HUES48 (cell line): Measurements from ENCODE around the gene LHB.
"Not testable (repeated sequence)": the region's sequence is repeated elsewhere in the genome, so short reads cannot be mapped to it uniquely, and the experiment has no call there.

Experiments used
- H3K27ac ChIP-seq: one replicate; pipeline ENCODE4 v1.7.0; 2013; ENCODE audit warnings: low read depth, low read length, inconsistent platforms
- H3K27me3 ChIP-seq: 2 replicates; pipeline ENCODE4 v1.6.1; 2013; ENCODE audit warnings: mild to moderate bottlenecking, low read length; ENCODE audit not compliant: control insufficient read depth, insufficient read depth
- H3K36me3 ChIP-seq: 2 replicates; pipeline ENCODE4 v1.6.1; 2013; ENCODE audit warnings: low read length; ENCODE audit not compliant: control insufficient read depth, insufficient read depth
- H3K4me1 ChIP-seq: 2 replicates; pipeline ENCODE4 v1.6.1; 2013; ENCODE audit warnings: mild to moderate bottlenecking, low read length; ENCODE audit not compliant: control insufficient read depth, insufficient read depth
- H3K4me3 ChIP-seq: 2 replicates; pipeline ENCODE4 v1.5.1; 2013; ENCODE audit warnings: mild to moderate bottlenecking, low read depth, low read length
- H3K9ac ChIP-seq: 2 replicates; pipeline ENCODE4 v1.6.1; 2013; ENCODE audit warnings: mild to moderate bottlenecking, low read depth, low read length, moderate library complexity
- H3K9me3 ChIP-seq: 2 replicates; pipeline ENCODE4 v1.6.1; 2013; ENCODE audit warnings: low read length; ENCODE audit not compliant: control insufficient read depth, insufficient read depth

Gene LHB

GRCh38 chr19:49017041-49017665, at the start of gene LHB:
LHB (minus strand) TSS chr19:49017091; CDS start chr19:49017081, 10 bp downstream.
- H3K27me3 ChIP-seq = peaks cover 26% of the 10 kb centered on the region
- H3K4me3 ChIP-seq = peak within 1 kb of the TSS; percentile 58
- peaks cover 33% of the 10 kb centered on the region for H3K36me3 ChIP-seq
- H3K4me1 ChIP-seq = peaks cover 16% of the 10 kb centered on the region
- H3K9me3 ChIP-seq = no peaks in the 10 kb centered on the region
- H3K27ac ChIP-seq = no peak within 1 kb of the TSS
- H3K9ac ChIP-seq = 0 out of 2 replicates have a peak within 1 kb of the TSS, but pooled peaks have one; percentile 17

- no peak overlapping the region for H3K4me3 ChIP-seq
- no peaks in the 10 kb centered on the region for H3K36me3 ChIP-seq
- H3K4me1 ChIP-seq = peaks cover 22% of the 10 kb centered on the region
- no peaks in the 10 kb centered on the region for H3K9me3 ChIP-seq
- H3K27ac ChIP-seq = no peak overlapping the region
- no peak overlapping the region for H3K9ac ChIP-seq
- H3K27me3 ChIP-seq = peaks cover 55% of the 10 kb centered on the region
These were observed 49.1 kb upstream of the LHB start for GRCh38 chr19:49065905-49066512.

- H3K9ac ChIP-seq = no peak within 1 kb of the TSS
- peaks cover 45% of the 10 kb centered on the region for H3K27me3 ChIP-seq
- H3K36me3 ChIP-seq = no peaks in the 10 kb centered on the region
- peak within 1 kb of the TSS; percentile 35 for H3K27ac ChIP-seq
- peak within 1 kb of the TSS; percentile 47 for H3K4me3 ChIP-seq
- no peaks in the 10 kb centered on the region for H3K9me3 ChIP-seq
- H3K4me1 ChIP-seq = peaks cover 22% of the 10 kb centered on the region
These were observed 48.1 kb upstream of the LHB start, which contains the start of gene NTF4 for GRCh38 chr19:49064768-49065611. NTF4 (minus strand) TSS chr19:49064818; CDS start chr19:49061997, 2,821 bp downstream.

DNA sequence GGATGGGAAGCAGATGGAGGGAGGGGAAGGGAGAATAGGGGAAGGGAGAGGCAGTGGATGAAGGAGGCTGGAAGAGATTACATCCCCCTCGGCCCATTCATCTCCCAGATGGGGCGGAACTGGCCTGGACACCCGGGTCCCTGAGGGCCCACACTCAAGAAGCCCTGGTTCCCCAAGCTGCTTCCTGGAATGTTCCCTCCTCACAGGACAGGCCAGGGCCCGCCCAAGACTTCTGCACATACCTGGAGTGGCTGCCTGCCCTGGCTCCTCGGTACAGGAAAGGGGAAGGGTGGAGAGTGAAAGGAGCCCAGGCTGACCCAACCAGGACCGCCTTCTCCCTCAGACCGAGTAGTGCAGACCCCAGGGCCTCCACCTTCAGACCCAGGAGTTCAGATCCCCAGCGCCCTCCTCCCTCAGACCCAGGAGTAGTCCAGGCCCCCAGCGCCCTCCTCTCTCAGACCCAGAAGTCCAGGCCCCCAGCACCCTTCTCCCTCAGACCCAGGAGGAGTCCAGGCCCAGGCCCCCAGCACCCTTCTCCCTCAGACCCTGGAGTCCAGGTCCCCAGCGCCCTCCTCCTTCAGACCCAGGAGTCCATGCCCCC, 47.2 kb upstream of the LHB start:
- Histone ChIP-seq H3K4me1 (peaks cover 22% of the 10 kb centered on the region), H3K9ac (no peak overlapping the region), H3K36me3 (no peaks in the 10 kb centered on the region), H3K4me3 (peak overlapping the region; percentile 47; the same call in 1 of the 2 replicates), H3K27ac (no peak overlapping the region), H3K9me3 (no peaks in the 10 kb centered on the region), H3K27me3 (peaks cover 42% of the 10 kb centered on the region)

DNA sequence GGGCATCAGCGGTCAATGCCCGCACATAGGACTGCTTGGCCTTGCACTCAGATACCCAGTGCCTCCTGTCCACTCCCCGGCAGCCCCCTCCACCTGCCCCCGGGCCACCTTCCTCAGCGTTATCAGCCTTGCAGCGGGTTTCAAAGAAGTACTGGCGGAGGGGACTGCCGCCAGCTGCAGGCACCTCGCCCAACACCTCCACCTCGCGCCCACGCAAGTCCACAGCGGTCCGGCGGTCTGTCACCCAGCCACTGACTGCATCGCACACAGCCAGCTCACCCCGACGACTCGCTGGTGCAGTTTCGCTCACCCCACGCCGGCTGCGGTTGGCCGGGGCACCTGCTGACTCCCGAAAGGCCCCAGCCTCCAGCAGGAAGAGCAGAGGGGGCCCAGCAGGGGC, 44.6 kb upstream of the LHB start:
- Histone ChIP-seq H3K27ac (no peak overlapping the region), H3K4me3 (no peak overlapping the region), H3K9ac (no peak overlapping the region), H3K27me3 (peaks cover 45% of the 10 kb centered on the region), H3K9me3 (no peaks in the 10 kb centered on the region), H3K36me3 (no peaks in the 10 kb centered on the region), H3K4me1 (peaks cover 35% of the 10 kb centered on the region)

DNA sequence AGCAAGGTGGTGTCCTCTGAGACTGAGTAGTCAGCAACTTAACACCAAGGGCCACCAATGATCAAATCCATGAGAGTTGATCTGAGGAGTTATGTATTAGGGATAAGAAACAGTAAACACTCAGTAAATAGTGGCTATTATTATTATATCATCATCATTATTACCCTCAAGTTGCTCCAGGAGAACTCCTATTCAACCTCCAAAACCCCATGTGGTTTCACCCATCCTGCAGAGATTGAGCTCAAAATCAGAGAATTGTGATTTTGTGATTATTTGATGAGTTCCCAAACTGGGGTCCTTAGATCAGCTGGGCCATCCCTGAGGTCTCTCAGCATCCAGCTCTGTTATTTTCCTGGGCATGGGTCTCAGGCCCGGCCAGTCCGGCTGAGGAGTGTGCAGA, 44.1 kb upstream of the LHB start:
- Histone ChIP-seq H3K9ac (no peak overlapping the region), H3K27me3 (peaks cover 45% of the 10 kb centered on the region), H3K36me3 (no peaks in the 10 kb centered on the region), H3K9me3 (no peaks in the 10 kb centered on the region), H3K27ac (no peak overlapping the region), H3K4me3 (no peak overlapping the region), H3K4me1 (peaks cover 31% of the 10 kb centered on the region)

GRCh38 chr19:49059053-49059452, 42.2 kb upstream of the LHB start:
- H3K36me3 ChIP-seq = no peaks in the 10 kb centered on the region
- H3K4me3 ChIP-seq = no peak overlapping the region
- peaks cover 20% of the 10 kb centered on the region for H3K4me1 ChIP-seq
- H3K27me3 ChIP-seq = peaks cover 47% of the 10 kb centered on the region
- H3K9me3 ChIP-seq = no peaks in the 10 kb centered on the region
- H3K9ac ChIP-seq = no peak overlapping the region
- H3K27ac ChIP-seq = no peak overlapping the region

DNA sequence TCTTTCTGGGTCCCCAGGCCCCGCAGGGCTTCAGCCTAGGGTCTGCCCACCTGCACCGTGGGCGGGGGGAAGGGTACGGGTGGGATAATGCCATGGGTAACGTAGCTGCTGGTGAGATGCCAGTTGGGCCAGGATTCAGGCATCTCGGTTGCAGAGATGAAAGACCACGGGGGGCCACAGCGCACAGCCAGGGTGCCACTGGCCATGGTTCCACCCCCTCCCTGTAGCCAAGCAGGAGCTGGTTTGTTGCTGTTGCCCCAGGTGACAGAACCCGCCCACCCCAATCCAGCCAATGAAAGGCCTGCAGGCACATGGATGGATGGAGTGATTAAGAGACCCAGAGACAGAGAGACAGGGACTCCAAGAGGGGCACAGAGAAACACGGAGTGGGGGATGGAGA, 41.7 kb upstream of the LHB start:
- H3K36me3 ChIP-seq = no peaks in the 10 kb centered on the region
- H3K27me3 ChIP-seq = peaks cover 47% of the 10 kb centered on the region
- no peaks in the 10 kb centered on the region for H3K9me3 ChIP-seq
- no peak overlapping the region for H3K4me3 ChIP-seq
- H3K27ac ChIP-seq = no peak overlapping the region
- no peak overlapping the region for H3K9ac ChIP-seq
- peaks cover 15% of the 10 kb centered on the region for H3K4me1 ChIP-seq

DNA sequence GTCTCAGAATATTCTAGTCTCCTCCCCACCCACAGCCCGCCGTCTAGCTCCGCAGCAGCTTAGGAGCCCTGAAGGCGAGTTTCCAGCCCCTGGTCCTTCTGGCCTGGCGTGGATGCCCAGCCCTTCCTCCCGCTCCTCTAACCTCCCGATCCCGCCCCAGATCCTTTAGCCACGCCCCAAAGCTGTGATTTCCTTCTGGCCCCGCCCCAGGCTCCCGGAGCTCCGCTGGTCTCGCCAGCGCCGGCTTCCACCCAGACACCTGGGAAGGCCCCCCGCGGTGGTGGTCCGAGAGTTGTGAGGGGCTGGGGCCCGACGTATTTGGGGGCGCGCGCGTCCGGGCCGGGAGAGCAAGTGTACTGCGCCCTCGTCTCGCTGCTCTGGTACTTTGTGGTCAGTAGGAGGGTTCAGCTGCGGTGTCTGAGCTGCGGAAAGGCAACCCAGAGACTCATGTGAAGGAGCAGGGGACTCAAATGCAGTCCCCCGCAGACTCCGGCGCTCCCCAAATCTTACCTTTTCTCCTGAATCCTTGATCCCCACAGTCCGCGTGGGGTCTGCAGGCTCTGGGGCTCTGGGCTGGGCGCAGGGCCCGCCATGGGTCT, 40.8 kb upstream of the LHB start, which contains the start of gene CGB7:
Gene CGB7 (minus strand): TSS at position 114 of the 599 bp plus-strand sequence. CDS start 2,374 bp downstream, outside the sequence.
- Histone ChIP-seq H3K9me3 (no peaks in the 10 kb centered on the region), H3K4me3 (peak within 1 kb of the TSS; percentile 58), H3K4me1 (peaks cover 13% of the 10 kb centered on the region), H3K36me3 (no peaks in the 10 kb centered on the region), H3K27ac (no peak within 1 kb of the TSS), H3K27me3 (peaks cover 47% of the 10 kb centered on the region), H3K9ac (no peak within 1 kb of the TSS)

DNA sequence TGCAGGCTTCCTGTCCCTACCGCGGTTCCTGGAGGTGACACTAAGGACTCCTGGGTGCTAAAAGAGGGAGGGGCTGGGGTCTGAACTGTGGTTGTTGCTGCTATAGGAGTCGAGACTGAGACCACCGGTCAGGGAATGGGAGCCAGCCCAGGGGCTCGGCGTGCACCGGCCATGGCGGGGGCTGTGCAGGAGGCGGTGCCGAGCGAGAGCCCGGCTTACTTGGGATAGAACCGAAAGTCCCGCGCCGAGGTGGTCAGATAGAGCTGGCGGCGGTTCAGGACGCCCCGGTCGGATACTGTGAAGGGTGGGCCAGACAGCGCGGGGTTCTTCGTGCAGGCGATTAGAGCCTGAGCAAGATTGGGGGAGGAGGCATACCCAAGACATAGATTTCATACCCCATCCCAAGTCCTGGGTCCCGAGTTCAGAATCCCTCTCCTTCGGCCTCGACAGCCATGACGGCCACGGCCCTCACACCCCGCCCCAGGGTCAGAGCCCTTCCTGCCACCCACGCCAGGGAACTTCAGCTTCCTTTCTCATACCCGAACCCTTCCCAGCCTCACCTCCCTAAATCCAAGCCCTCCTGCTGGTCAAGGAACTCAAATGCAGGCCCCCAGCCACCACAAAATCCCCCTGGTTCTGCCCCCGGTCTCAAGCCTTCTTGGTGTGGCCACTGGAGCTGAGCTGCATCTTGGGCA, 40.2 kb upstream of the LHB start:
- not testable (repeated sequence) for H3K9ac ChIP-seq, H3K36me3 ChIP-seq, H3K9me3 ChIP-seq, H3K27ac ChIP-seq
- Histone ChIP-seq H3K27me3 (peaks cover 47% of the 10 kb centered on the region), H3K4me3 (peak overlapping the region; percentile 58), H3K4me1 (peaks cover 13% of the 10 kb centered on the region)
